ENCODE measurements around the gene ISL1.

Gene ISL1

GRCh38 chr5:51387884-51388275 lies 4.6 kb downstream of the ISL1 start:
- DNase-seq, result no peak

GRCh38 chr5:51388488-51389287 lies 5.4 kb downstream of the ISL1 start:
- DNase-seq, result no peak

- DNase-seq, result no peak
Observed at GRCh38 chr5:51389288-51389576, 6.0 kb downstream of the ISL1 start.

GRCh38 chr5:51389577-51390463 lies 6.6 kb downstream of the ISL1 start:
- no peak for DNase-seq

DNA sequence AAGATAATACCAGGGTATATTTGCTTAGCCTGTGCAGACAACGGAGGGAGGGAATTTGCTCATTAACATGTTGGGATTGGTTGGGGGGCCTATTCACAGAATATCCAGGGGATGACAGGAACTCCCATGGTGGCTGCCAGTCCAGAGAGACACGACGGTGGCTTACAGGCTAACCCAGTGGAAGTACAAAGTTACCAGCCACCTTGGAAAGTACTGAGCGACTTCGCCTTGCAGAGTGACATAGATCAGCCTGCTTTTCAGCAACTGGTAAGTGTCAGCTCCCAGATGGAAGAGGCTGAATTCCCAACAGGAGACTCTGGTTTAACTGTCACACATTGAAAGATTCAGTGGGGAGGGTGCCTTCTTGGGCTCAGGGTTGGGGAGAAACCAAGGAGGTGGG lies 7.9 kb downstream of the ISL1 start:
- no peak for DNase-seq

DNA sequence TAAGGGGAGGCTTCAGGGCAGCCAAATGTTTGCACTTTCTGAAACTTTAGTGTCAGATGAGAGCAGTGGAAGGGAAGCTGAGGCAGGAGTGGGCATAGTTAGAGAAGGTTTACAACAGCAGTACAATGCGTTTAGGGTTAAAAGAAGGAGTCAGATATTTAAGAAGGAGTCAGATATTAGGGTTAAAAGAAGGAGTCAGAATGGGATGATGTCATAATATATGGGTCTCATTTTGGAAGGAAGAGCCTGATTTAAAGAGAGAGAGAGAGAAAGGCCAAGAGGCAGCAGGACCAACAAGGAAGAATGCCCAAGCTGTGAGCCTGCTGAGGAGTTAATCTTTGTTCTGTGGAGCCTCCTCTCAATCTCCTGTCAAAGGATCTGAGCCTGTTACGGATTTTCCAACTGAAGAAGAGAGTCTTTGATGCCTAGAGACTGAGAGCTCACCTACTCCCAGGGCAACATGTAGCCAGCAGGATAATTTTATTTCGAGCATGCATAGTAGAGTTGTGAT lies 9.5 kb downstream of the ISL1 start:
- no peak for DNase-seq

DNA sequence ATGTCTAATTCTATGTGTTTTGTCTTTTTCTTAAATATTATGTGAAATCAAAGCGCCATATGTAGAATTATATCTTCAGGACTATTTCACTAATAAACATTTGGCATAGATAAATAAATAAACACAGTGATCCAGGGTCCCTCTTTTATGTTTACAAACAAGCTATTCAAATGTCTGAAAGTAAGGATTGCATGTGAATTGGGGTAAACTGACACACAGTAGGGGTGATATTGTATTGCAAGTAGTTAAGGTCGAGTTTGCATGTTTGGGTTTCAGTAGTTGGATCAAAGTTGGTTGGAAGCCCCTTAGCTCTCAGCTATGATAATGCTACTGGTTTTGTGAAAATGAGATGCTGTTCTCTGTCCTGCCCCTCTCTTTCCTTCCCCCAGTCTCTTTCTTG lies 11.4 kb downstream of the ISL1 start:
- no peak for DNase-seq

GRCh38 chr5:51395245-51395644 lies 12.0 kb downstream of the ISL1 start:
- no peak for DNase-seq

DNA sequence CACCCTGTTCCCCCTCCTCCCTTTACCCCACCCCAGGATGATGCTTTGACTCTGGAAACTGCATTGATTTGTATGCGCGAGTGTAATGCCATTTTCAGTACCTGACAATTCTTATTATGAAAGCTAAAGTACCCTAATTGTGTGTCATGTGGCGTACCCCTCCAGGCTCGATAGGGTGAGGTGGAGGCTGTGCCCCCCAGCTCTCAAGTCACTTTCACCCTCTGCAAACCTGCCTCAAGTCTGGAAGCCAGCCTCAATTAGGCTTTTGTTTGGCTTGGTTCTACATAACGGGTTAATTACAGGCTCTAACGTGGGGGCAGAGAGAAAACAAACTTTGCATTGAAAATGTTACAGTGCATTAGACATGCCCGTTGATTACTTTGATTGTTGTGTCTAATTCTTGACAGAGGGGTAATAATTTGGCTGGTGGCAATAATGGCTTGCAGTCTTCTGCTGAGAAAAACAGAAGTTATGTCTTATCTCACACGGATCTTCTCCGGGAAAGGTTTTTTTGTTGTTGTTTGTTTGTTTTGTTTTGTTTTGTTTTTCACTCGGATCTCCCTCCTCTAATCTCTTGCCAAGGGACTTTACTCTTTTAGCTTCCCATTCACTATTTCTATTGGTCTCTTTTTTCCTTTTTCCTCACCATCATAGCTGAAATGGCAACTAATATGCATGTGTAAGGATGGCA lies 12.6 kb downstream of the ISL1 start:
- DNase-seq, result no peak

DNA sequence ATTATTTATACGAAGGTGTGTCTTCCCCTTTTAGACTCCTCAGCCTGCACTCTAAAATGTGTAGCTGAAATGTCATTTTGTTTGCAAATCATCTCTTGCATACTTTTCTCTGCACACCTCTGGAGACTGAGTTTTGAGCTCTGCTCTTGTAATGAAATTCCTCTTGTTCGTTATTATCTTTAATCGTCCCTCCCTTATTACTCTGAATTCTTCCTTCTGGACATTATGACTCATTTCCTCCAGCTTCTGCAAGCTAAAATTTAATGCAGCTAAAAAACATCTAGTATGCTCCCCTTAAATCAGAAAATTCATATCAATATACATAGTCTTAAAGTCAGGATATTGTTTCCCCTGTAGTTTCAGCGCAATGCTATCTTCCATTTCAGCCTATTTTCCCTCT lies 13.5 kb downstream of the ISL1 start:
- DNase-seq, result no peak

GRCh38 chr5:51397996-51398395 lies 14.7 kb downstream of the ISL1 start:
- no peak for DNase-seq

DNA sequence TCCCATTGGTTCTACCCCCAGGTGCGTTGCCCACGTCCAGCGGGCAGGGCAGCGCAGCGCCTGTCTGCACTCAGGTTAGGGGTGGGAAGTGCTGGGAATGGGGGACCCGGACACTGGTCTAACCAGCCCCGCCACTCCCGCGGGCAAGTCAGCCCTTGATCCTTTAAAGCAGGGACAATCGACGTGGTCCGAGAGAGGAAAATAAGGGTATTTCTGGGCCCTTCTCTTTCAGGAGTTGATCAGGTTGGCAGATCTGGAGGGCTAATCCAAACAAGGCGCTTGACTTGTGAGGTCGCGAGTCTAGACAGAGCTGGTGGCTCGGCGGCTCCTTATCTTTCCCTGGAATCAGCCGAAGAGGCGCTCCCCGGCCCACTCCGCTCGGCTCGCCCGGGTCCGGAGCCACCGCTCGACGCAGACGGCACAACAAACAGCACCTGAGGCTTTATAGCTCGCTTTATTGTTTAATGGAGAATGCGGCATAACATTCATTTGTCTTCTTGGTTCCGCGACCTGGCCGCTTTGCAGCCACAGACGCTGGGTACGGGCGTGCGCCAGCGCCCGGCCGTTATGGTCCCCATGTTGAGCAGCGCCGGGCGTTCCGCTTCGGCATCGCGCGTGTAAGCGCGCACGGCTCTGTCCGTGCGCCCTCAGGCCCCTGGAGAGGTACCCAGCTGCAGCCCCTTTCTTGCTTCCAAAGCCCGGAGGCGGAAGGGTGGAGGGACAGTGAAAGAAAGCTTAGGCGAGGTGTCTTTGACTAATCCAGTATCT lies 15.8 kb downstream of the ISL1 start:
- no peak for DNase-seq

- DNase-seq, result no peak
Observed at GRCh38 chr5:51399643-51400006, 16.4 kb downstream of the ISL1 start.

DNA sequence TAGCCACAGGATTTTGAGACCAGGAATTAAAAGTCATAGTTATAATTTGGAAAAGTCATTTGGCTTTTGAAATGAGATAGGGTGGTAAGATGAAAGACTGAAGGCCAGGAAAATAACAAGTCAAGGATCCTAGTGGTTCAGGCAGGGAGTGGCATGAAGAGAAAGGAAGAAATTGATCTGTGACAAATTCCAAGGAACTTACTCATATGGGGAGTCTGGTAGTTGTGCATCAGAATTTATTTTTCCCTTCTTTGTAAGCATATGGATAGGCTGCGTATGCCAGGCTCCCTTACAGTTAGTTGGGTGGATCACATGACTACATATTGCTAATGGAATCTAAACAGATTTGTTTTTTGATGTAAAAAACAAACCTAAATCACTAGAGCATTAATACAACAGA lies 21.0 kb downstream of the ISL1 start:
- DNase-seq, result no peak

DNA sequence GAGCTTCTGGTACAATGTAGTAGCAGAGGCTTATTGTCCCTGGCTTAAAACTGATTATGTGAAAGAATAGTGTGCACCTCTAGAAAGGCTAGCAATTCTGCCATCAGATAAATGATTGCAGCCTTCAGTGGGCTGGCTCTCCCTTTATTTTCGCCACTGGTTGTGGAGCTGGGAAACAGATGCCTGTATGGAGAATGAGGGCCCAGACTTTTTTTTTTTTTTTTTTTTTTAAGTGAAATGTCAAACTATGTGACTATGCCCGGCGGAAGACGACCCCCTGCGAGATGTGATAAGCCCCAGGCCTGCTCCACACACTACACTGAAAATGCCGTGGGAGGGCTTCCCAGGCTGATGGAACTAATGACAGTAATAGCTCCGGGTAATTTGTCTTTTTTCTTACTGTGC lies 28.7 kb downstream of the ISL1 start:
- no peak for DNase-seq

GRCh38 chr5:51414516-51414915 lies 31.3 kb downstream of the ISL1 start:
- no peak for DNase-seq

GRCh38 chr5:51416149-51416548 lies 32.9 kb downstream of the ISL1 start:
- no peak for DNase-seq

- no peak for DNase-seq
Observed at GRCh38 chr5:51433052-51433710, 49.9 kb downstream of the ISL1 start.

GRCh38 chr5:51439232-51439631 lies 56.0 kb downstream of the ISL1 start:
- DNase-seq, result no peak
